HepG2 (cell line): ENCODE data around the gene DHRS4L2. TPM values are rescaled to one million over a fixed set of nuclear protein-coding genes. Genes with fewer than 3 reads are reported as not detected.
A peak's percentile ranks its signal among the peaks of the same experiment; 100 is the strongest.

Experiments
- BORCS8-MEF2B ChIP-seq: sonication (generic); formaldehyde crosslinking; IDR thresholded peaks from 2 replicates; pipeline ENCODE4 v1.8.0; 2022; ENCODE audit warnings: mild to moderate bottlenecking, missing genetic modification reagents
- HDAC6 ChIP-seq: fragments of 200-600 bp; sonication (generic); IDR thresholded peaks from 2 replicates; pipeline ENCODE4 v1.7.0; 2017; ENCODE audit warnings: mild to moderate bottlenecking, antibody characterized with exemption, low read length, low read depth
- NPAS2 ChIP-seq: sonication (generic); formaldehyde crosslinking; IDR thresholded peaks from 2 replicates; pipeline ENCODE4 v1.8.0; 2022; ENCODE audit warnings: mild to moderate bottlenecking, missing genetic modification reagents, borderline replicate concordance
- SIN3A ChIP-seq: IDR thresholded peaks from 2 replicates; pipeline ENCODE4 v1.6.1; 2011; ENCODE audit warnings: low read depth, mild to moderate bottlenecking, control low read depth, low read length, borderline replicate concordance
- SOX6 ChIP-seq, 2 experiments: fragments of 450-650 bp in 1 of 2; sonication (generic) in 1 of 2; formaldehyde crosslinking in 1 of 2; IDR thresholded peaks; 2 replicates each; pipeline versions ENCODE4 v1.4.0 to v1.6.1; 2017 to 2020; ENCODE audit warnings: antibody characterized with exemption in 1 of 2, mild to moderate bottlenecking in 1 of 2, missing genetic modification reagents in 1 of 2
- SRSF4 ChIP-seq: fragments of 200-400 bp; formaldehyde crosslinking; IDR thresholded peaks from one replicate; pipeline ENCODE4 v1.6.1; 2018; ENCODE audit warnings: mild to moderate bottlenecking, low read depth, low read length, moderate library complexity; ENCODE audit not compliant: poor library complexity, severe bottlenecking
- U2AF1 ChIP-seq: fragments of 200-400 bp; formaldehyde crosslinking; optimal IDR thresholded peaks from 2 replicates; pipeline ENCODE3; 2017; ENCODE audit warnings: mild to moderate bottlenecking, low read depth, low read length
- YY1 ChIP-seq: IDR thresholded peaks from 2 replicates; pipeline ENCODE4 v1.6.1; 2011; ENCODE audit warnings: low read length, low read depth, moderate library complexity, mild to moderate bottlenecking; ENCODE audit not compliant: insufficient read depth, insufficient replicate concordance
- ZHX1 ChIP-seq: sonication (generic); formaldehyde crosslinking; IDR thresholded peaks from 2 replicates; pipeline ENCODE4 v1.8.1; 2022; ENCODE audit warnings: low read depth, mild to moderate bottlenecking, missing genetic modification reagents
- ZKSCAN1 ChIP-seq: fragments of 150-350 bp; IDR thresholded peaks from 2 replicates; pipeline ENCODE4 v1.6.1; 2014; ENCODE audit warnings: low read length
- ZNF138 ChIP-seq: sonication (generic); formaldehyde crosslinking; IDR thresholded peaks from 2 replicates; pipeline ENCODE4 v1.5.0; 2020; ENCODE audit warnings: mild to moderate bottlenecking, low read depth, missing genetic modification reagents
- ZNF354B ChIP-seq: sonication (generic); formaldehyde crosslinking; IDR thresholded peaks from 2 replicates; pipeline ENCODE4 v1.8.0; 2022; ENCODE audit warnings: mild to moderate bottlenecking, missing genetic modification reagents
- polyA plus RNA-seq, 8 experiments: library from polyadenylated mRNA; depleted of rRNA in 3 of 8; stranded (reverse) in 7 of 8; unstranded in 1 of 8; fragments of >200 nt; fragmentation: Illumina TruSeq in 4 of 8; extraction: Trizol in 4 of 8; gene quantifications; 2 replicates each; pipeline versions ENCODE4 v1.2.1 to v1.2.3, GENCODE V29; 2011 to 2016; ENCODE audit warnings: low read depth in 4 of 8, missing spikeins in 1 of 8, mixed read lengths in 1 of 8; ENCODE audit not compliant: insufficient read depth in 1 of 8
- total RNA-seq, 5 experiments: library from RNA; depleted of rRNA; stranded (reverse); fragments of >200 nt; fragmentation: Illumina TruSeq; extraction: Trizol; gene quantifications; 2 replicates each; pipeline ENCODE4 v1.2.3, GENCODE V29; 2016; ENCODE audit warnings: low read depth in 1 of 5
- TF ChIP-seq, protein P1 (sequence below): sonication (generic); formaldehyde crosslinking; IDR thresholded peaks from 2 replicates; pipeline ENCODE4 v1.4.0; 2020; ENCODE audit warnings: missing genetic modification reagents
- TF ChIP-seq, protein P2 (sequence below): sonication (generic); formaldehyde crosslinking; IDR thresholded peaks from 2 replicates; pipeline ENCODE4 v1.4.0; 2020; ENCODE audit warnings: mild to moderate bottlenecking, missing genetic modification reagents
- TF ChIP-seq, protein P3 (sequence below): sonication (generic); formaldehyde crosslinking; IDR thresholded peaks from 2 replicates; pipeline ENCODE4 v1.9.0; 2021; ENCODE audit warnings: missing genetic modification reagents, mild to moderate bottlenecking, borderline replicate concordance
- TF ChIP-seq, protein P4 (sequence below): sonication (generic); formaldehyde crosslinking; IDR thresholded peaks from 2 replicates; pipeline ENCODE4 v1.5.0; 2020; ENCODE audit warnings: missing genetic modification reagents, mild to moderate bottlenecking, borderline replicate concordance

The DHRS4L2 gene
- total and polyA plus RNA-seq, 2 of the 13 experiments (the other 11 are each of a cell fraction or from before 2014, with no cell fraction given) = 24.7 to 38.2 TPM

- TF ChIP-seq, protein P1, sequence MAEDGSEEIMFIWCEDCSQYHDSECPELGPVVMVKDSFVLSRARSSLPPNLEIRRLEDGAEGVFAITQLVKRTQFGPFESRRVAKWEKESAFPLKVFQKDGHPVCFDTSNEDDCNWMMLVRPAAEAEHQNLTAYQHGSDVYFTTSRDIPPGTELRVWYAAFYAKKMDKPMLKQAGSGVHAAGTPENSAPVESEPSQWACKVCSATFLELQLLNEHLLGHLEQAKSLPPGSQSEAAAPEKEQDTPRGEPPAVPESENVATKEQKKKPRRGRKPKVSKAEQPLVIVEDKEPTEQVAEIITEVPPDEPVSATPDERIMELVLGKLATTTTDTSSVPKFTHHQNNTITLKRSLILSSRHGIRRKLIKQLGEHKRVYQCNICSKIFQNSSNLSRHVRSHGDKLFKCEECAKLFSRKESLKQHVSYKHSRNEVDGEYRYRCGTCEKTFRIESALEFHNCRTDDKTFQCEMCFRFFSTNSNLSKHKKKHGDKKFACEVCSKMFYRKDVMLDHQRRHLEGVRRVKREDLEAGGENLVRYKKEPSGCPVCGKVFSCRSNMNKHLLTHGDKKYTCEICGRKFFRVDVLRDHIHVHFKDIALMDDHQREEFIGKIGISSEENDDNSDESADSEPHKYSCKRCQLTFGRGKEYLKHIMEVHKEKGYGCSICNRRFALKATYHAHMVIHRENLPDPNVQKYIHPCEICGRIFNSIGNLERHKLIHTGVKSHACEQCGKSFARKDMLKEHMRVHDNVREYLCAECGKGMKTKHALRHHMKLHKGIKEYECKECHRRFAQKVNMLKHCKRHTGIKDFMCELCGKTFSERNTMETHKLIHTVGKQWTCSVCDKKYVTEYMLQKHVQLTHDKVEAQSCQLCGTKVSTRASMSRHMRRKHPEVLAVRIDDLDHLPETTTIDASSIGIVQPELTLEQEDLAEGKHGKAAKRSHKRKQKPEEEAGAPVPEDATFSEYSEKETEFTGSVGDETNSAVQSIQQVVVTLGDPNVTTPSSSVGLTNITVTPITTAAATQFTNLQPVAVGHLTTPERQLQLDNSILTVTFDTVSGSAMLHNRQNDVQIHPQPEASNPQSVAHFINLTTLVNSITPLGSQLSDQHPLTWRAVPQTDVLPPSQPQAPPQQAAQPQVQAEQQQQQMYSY (CRISPR knock-in tag) = no peak
- TF ChIP-seq, protein P2, sequence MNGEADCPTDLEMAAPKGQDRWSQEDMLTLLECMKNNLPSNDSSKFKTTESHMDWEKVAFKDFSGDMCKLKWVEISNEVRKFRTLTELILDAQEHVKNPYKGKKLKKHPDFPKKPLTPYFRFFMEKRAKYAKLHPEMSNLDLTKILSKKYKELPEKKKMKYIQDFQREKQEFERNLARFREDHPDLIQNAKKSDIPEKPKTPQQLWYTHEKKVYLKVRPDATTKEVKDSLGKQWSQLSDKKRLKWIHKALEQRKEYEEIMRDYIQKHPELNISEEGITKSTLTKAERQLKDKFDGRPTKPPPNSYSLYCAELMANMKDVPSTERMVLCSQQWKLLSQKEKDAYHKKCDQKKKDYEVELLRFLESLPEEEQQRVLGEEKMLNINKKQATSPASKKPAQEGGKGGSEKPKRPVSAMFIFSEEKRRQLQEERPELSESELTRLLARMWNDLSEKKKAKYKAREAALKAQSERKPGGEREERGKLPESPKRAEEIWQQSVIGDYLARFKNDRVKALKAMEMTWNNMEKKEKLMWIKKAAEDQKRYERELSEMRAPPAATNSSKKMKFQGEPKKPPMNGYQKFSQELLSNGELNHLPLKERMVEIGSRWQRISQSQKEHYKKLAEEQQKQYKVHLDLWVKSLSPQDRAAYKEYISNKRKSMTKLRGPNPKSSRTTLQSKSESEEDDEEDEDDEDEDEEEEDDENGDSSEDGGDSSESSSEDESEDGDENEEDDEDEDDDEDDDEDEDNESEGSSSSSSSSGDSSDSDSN (CRISPR knock-in tag) = peak; percentile 76
- no peak for TF ChIP-seq U2AF1
- TF ChIP-seq SOX6 (IDR thresholded peaks at IDR 0.05) = no peak
- TF ChIP-seq SOX6 (CRISPR knock-in tag; IDR thresholded peaks at IDR 0.05) = no peak
- peak; percentile 90; the same call in 1 of the 2 replicates for TF ChIP-seq ZHX1 (CRISPR knock-in tag)
- TF ChIP-seq SIN3A = peak; percentile 92; the same call in 1 of the 2 replicates
- 0 out of 2 replicates have a peak, but pooled peaks have one; percentile 8 for TF ChIP-seq ZNF354B (CRISPR knock-in tag)
- peak; percentile 92 for TF ChIP-seq BORCS8-MEF2B (CRISPR knock-in tag)
- no peak for TF ChIP-seq SRSF4
- 0 out of 2 replicates have a peak, but pooled peaks have one; percentile 73 for TF ChIP-seq ZNF138 (CRISPR knock-in tag)
- no peak for TF ChIP-seq NPAS2 (CRISPR knock-in tag)
- TF ChIP-seq ZKSCAN1 = no peak
- TF ChIP-seq, protein P3, sequence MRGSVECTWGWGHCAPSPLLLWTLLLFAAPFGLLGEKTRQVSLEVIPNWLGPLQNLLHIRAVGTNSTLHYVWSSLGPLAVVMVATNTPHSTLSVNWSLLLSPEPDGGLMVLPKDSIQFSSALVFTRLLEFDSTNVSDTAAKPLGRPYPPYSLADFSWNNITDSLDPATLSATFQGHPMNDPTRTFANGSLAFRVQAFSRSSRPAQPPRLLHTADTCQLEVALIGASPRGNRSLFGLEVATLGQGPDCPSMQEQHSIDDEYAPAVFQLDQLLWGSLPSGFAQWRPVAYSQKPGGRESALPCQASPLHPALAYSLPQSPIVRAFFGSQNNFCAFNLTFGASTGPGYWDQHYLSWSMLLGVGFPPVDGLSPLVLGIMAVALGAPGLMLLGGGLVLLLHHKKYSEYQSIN (CRISPR knock-in tag) = no peak
- TF ChIP-seq YY1 = peak; percentile 49
- no peak for TF ChIP-seq HDAC6
- TF ChIP-seq, protein P4, sequence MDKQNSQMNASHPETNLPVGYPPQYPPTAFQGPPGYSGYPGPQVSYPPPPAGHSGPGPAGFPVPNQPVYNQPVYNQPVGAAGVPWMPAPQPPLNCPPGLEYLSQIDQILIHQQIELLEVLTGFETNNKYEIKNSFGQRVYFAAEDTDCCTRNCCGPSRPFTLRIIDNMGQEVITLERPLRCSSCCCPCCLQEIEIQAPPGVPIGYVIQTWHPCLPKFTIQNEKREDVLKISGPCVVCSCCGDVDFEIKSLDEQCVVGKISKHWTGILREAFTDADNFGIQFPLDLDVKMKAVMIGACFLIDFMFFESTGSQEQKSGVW (CRISPR knock-in tag) = no peak
Observed at GRCh38 chr14:24051789-24052655, 63.3 kb downstream of the DHRS4L2 start, which contains the start of gene CARMIL3 (continued).
